Mucosa of descending colon (tissue), 3 donors: ENCODE measurements around the gene WDR31. TPM values are rescaled to one million over a fixed set of nuclear protein-coding genes. Genes with fewer than 3 reads are reported as not detected.

Experiments used
- ATAC-seq: fragments of 200-7000 bp; cut with Tn5 transposase; one replicate; pipeline ENCODE4 v1.9.1; 2020; ENCODE audit warnings: mild to moderate bottlenecking, moderate library complexity
- DNase-seq, 3 donors: peaks; one replicate each; pipeline ENCODE4 v3.0.0-alpha.2; 2020
- H3K36me3 ChIP-seq: fragments of 200-600 bp; one replicate; pipeline ENCODE4 v1.8.0; 2021; ENCODE audit warnings: low read depth, mild to moderate bottlenecking
- H3K4me1 ChIP-seq: fragments of 200-600 bp; one replicate; pipeline ENCODE4 v1.8.0; 2021; ENCODE audit warnings: low read depth, mild to moderate bottlenecking
- H3K4me3 ChIP-seq: fragments of 200-600 bp; one replicate; pipeline ENCODE4 v1.8.0; 2021; ENCODE audit warnings: mild to moderate bottlenecking
- H3K9me3 ChIP-seq: fragments of 200-600 bp; one replicate; pipeline ENCODE4 v1.8.0; 2021; ENCODE audit warnings: mild to moderate bottlenecking
- CTCF ChIP-seq: fragments of 200-600 bp; IDR thresholded peaks from one replicate; pipeline ENCODE4 v1.8.0; 2022; ENCODE audit warnings: antibody characterized with exemption, mild to moderate bottlenecking
- intact Hi-C, 2 donors: fragments of 100-400 bp; cut with DNase I in 1 of 2; cut with micrococcal nuclease in 1 of 2; formaldehyde crosslinking; loops; one replicate each; pipeline versions ENCODE4 v1.11.0 to v1.11.1; 2022; cut with DNase I, micrococcal nuclease
- total RNA-seq, 3 donors: library from RNA; stranded (reverse); fragmentation: NEBNext Ultra II Directional in 2 of 3; extraction: Animal tissue kit (Norgen Biotek cat#: 25700) in 2 of 3; gene quantifications; one replicate each; pipeline versions ENCODE4 v1.2.1 to v1.2.4, GENCODE V29; 2021 to 2023
- donor health status: DM: no; HTN: no; CAD: no; lungs with moderate emphysema.
- donor health status: DM: no; HTN: no; CAD: no.
- donor health status: DM: no; HTN: yes; CAD: no.

Gene WDR31
- total RNA-seq, 3 donors from 2014 or later = 2.6 to 4.6 (median 3.3) TPM

- no peaks in the 10 kb centered on the region for H3K9me3 ChIP-seq
- peaks cover 9% of the 10 kb centered on the region for H3K36me3 ChIP-seq
- peak in 2 of 3 donors; percentile 58 to 65 for DNase-seq
- intact Hi-C loops = no loop called here
- no peak for TF ChIP-seq CTCF
- peak; percentile 69 for ATAC-seq
- peaks cover 14% of the 10 kb centered on the region for H3K4me1 ChIP-seq
- H3K4me3 ChIP-seq = peak overlapping the region; percentile 43
Measured at GRCh38 chr9:113375057-113376023, 35.3 kb upstream of the WDR31 start.

GRCh38 chr9:113373676-113374392 is 33.8 kb upstream of the WDR31 start:
- intact Hi-C loops = no loop called here

GRCh38 chr9:113373256-113373655 is 33.2 kb upstream of the WDR31 start:
- TF ChIP-seq CTCF = no peak
- no peaks in the 10 kb centered on the region for H3K9me3 ChIP-seq
- ATAC-seq (no peak), DNase-seq (no peak)
- intact Hi-C loops = no loop called here
- no peak overlapping the region for H3K4me3 ChIP-seq
- H3K4me1 ChIP-seq = peaks cover 10% of the 10 kb centered on the region
- peaks cover 9% of the 10 kb centered on the region for H3K36me3 ChIP-seq

More at GRCh38 chr9:113373676-113374392, 33.8 kb upstream of the WDR31 start:
- Histone ChIP-seq H3K4me3 (no peak overlapping the region), H3K36me3 (peaks cover 9% of the 10 kb centered on the region), H3K9me3 (no peaks in the 10 kb centered on the region), H3K4me1 (peaks cover 14% of the 10 kb centered on the region)
- ATAC-seq (no peak), DNase-seq (no peak)
- no peak for TF ChIP-seq CTCF

GRCh38 chr9:113372059-113372458 is 32.0 kb upstream of the WDR31 start:
- Histone ChIP-seq H3K4me1 (peaks cover 10% of the 10 kb centered on the region), H3K4me3 (no peak overlapping the region), H3K36me3 (peaks cover 9% of the 10 kb centered on the region), H3K9me3 (no peaks in the 10 kb centered on the region)
- DNase-seq (no peak), ATAC-seq (no peak)
- TF ChIP-seq CTCF = no peak
- intact Hi-C loops = no loop called here

GRCh38 chr9:113370806-113371325 is 30.8 kb upstream of the WDR31 start:
- TF ChIP-seq CTCF = no peak
- peaks cover 9% of the 10 kb centered on the region for H3K36me3 ChIP-seq
- H3K9me3 ChIP-seq = no peaks in the 10 kb centered on the region
- H3K4me1 ChIP-seq = peaks cover 10% of the 10 kb centered on the region
- no peak overlapping the region for H3K4me3 ChIP-seq
- ATAC-seq (no peak), DNase-seq (no peak)
- intact Hi-C loops = no loop called here
